ENCODE results near the gene ZNF57.

ZNF57 gene

DNA sequence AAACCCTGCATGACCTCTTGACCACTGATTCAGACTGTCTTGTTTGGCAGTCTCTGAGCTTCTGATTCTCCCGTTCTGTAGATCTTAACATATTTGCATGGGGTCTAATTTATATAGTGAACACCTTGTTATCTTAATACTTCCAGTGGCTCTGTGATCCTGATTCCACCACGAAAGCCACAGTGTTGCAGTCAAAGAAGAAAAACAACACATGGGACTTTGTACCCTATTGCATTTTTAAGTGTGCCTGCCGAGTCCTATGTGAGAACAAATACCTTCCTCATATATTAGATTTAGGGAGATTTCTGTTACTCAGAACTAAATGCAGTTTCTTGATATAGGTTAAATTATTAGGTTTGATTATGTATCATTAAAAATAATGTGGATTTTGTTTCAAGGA, 45.9 kb upstream of the ZNF57 start:
- TF ChIP-seq KLF9 (tag by site-specific recombination; IDR thresholded peaks at IDR 0.05; ENCODE audit: low read depth) = no peak
- TF ChIP-seq REPIN1 (tag by site-specific recombination; IDR thresholded peaks at IDR 0.05; ENCODE audit: low read depth) = no peak
- TF ChIP-seq TCF7L2 (IDR thresholded peaks at IDR 0.05; ENCODE audit: borderline replicate concordance, low read depth, low read length) = no peak
- TF ChIP-seq, protein P1, sequence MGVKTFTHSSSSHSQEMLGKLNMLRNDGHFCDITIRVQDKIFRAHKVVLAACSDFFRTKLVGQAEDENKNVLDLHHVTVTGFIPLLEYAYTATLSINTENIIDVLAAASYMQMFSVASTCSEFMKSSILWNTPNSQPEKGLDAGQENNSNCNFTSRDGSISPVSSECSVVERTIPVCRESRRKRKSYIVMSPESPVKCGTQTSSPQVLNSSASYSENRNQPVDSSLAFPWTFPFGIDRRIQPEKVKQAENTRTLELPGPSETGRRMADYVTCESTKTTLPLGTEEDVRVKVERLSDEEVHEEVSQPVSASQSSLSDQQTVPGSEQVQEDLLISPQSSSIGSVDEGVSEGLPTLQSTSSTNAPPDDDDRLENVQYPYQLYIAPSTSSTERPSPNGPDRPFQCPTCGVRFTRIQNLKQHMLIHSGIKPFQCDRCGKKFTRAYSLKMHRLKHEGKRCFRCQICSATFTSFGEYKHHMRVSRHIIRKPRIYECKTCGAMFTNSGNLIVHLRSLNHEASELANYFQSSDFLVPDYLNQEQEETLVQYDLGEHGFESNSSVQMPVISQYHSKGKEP (tag by site-specific recombination; IDR thresholded peaks at IDR 0.05) = no peak
- no peak for TF ChIP-seq ZNF560 (tag by site-specific recombination; IDR thresholded peaks at IDR 0.05; ENCODE audit: borderline replicate concordance)
- TF ChIP-seq, protein P2, sequence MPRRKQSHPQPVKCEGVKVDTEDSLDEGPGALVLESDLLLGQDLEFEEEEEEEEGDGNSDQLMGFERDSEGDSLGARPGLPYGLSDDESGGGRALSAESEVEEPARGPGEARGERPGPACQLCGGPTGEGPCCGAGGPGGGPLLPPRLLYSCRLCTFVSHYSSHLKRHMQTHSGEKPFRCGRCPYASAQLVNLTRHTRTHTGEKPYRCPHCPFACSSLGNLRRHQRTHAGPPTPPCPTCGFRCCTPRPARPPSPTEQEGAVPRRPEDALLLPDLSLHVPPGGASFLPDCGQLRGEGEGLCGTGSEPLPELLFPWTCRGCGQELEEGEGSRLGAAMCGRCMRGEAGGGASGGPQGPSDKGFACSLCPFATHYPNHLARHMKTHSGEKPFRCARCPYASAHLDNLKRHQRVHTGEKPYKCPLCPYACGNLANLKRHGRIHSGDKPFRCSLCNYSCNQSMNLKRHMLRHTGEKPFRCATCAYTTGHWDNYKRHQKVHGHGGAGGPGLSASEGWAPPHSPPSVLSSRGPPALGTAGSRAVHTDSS (tag by site-specific recombination; IDR thresholded peaks at IDR 0.05) = no peak
- no peak for TF ChIP-seq ZNF433 (tag by site-specific recombination; IDR thresholded peaks at IDR 0.05; ENCODE audit: low read depth)
- TF ChIP-seq, protein P3, sequence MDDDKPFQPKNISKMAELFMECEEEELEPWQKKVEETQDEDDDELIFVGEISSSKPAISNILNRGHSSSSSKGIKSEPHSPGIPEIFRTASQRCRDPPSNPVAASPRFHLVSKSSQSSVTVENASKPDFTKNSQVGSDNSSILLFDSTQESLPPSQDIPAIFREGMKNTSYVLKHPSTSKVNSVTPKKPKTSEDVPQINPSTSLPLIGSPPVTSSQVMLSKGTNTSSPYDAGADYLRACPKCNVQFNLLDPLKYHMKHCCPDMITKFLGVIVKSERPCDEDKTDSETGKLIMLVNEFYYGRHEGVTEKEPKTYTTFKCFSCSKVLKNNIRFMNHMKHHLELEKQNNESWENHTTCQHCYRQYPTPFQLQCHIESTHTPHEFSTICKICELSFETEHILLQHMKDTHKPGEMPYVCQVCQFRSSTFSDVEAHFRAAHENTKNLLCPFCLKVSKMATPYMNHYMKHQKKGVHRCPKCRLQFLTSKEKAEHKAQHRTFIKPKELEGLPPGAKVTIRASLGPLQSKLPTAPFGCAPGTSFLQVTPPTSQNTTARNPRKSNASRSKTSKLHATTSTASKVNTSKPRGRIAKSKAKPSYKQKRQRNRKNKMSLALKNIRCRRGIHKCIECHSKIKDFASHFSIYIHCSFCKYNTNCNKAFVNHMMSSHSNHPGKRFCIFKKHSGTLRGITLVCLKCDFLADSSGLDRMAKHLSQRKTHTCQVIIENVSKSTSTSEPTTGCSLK (tag by site-specific recombination; IDR thresholded peaks at IDR 0.05) = no peak
- no peak for TF ChIP-seq ZFHX2 (tag by site-specific recombination; conservative IDR thresholded peaks at IDR 0.05)
- no peak for TF ChIP-seq SALL2 (tag by site-specific recombination; IDR thresholded peaks at IDR 0.05; ENCODE audit: borderline replicate concordance)
- no peak for TF ChIP-seq BCL11B (tag by site-specific recombination; IDR thresholded peaks at IDR 0.05; ENCODE audit: low read depth)
- TF ChIP-seq ZFP37 (tag by site-specific recombination; IDR thresholded peaks at IDR 0.05) = no peak
- no peak for TF ChIP-seq ZNF133 (tag by site-specific recombination; IDR thresholded peaks at IDR 0.05)
- no peak for TF ChIP-seq ZNF366 (tag by site-specific recombination; conservative IDR thresholded peaks at IDR 0.05)
- no peak for TF ChIP-seq ZIC2 (tag by site-specific recombination; IDR thresholded peaks at IDR 0.05)
- TF ChIP-seq KLF7 (tag by site-specific recombination; IDR thresholded peaks at IDR 0.05; ENCODE audit: borderline replicate concordance) = no peak
- TF ChIP-seq ZNF354C (tag by site-specific recombination; IDR thresholded peaks at IDR 0.05; ENCODE audit: borderline replicate concordance, low read depth) = no peak
- TF ChIP-seq, protein P4, sequence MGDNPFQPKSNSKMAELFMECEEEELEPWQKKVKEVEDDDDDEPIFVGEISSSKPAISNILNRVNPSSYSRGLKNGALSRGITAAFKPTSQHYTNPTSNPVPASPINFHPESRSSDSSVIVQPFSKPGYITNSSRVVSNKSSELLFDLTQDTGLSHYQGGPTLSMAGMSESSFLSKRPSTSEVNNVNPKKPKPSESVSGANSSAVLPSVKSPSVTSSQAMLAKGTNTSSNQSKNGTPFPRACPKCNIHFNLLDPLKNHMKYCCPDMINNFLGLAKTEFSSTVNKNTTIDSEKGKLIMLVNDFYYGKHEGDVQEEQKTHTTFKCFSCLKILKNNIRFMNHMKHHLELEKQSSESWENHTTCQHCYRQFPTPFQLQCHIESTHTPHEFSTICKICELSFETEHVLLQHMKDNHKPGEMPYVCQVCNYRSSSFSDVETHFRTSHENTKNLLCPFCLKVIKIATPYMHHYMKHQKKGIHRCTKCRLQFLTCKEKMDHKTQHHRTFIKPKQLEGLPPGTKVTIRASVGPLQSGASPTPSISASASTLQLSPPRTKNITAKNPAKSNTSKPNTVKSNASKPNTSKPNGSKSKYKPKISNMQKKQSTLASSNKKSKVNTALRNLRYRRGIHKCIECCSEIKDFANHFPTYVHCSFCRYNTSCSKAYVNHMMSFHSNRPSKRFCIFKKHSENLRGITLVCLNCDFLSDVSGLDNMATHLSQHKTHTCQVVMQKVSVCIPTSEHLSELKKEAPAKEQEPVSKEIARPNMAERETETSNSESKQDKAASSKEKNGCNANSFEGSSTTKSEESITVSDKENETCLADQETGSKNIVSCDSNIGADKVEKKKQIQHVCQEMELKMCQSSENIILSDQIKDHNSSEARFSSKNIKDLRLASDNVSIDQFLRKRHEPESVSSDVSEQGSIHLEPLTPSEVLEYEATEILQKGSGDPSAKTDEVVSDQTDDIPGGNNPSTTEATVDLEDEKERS (tag by site-specific recombination; IDR thresholded peaks at IDR 0.05) = no peak
- no peaks in the 10 kb centered on the region for H3K9me3 ChIP-seq (ENCODE audit: control insufficient read depth, insufficient read depth, low read depth, low read length)

More for the DNA sequence above, 45.9 kb upstream of the ZNF57 start:
- Histone ChIP-seq H3K27ac (ENCODE audit: extremely low read depth, low read depth, low read length) (no peak overlapping the region), H3K4me3 (ENCODE audit: low read depth, low read length) (no peak overlapping the region), H3K4me1 (ENCODE audit: control insufficient read depth, insufficient read depth, low read length) (no peaks in the 10 kb centered on the region), H3K36me3 (ENCODE audit: control insufficient read depth in 2 of 2, insufficient read depth in 1 of 2, low read length in 2 of 2) (peaks cover 5 to 47% of the 10 kb centered on the region in 2 experiments; a peak in 2 of 3 replicates)
- ChIA-PET POLR2A (interaction anchor here (1.0 kb wide), 1 partner anchor 14 kb away, joined by 3 read pairs; the partner anchor contains the start of gene ZNF555), CTCF (no interaction called here)
